SK-N-SH treated with all-trans-retinoic acid at 6 μM for 48 hours (cell line): Measurements from ENCODE around the gene ARHGAP29.

Source experiments
- ATAC-seq: fragments of 200-7000 bp; cut with Tn5 transposase; 3 replicates; pipeline ENCODE4 v1.9.1; 2020; ENCODE audit warnings: mild to moderate bottlenecking, moderate library complexity
- ARNTL ChIP-seq: fragments of 450-650 bp; formaldehyde crosslinking; IDR thresholded peaks from 2 replicates; pipeline ENCODE4 v1.5.0; 2020; ENCODE audit warnings: low read depth, mild to moderate bottlenecking, moderate library complexity, borderline replicate concordance
- CREB5 ChIP-seq: fragments of 250-450 bp; sonication (Bioruptor Pico); IDR thresholded peaks from 2 replicates; pipeline ENCODE4 v1.5.1; 2020; ENCODE audit warnings: low read depth, mild to moderate bottlenecking, moderate library complexity
- ESRRG ChIP-seq: fragments of 250-450 bp; sonication (Bioruptor Pico); IDR thresholded peaks from 2 replicates; pipeline ENCODE4 v1.6.1; 2021; ENCODE audit warnings: mild to moderate bottlenecking
- GLIS3 ChIP-seq: fragments of 250-450 bp; sonication (Bioruptor Pico); IDR thresholded peaks from 2 replicates; pipeline ENCODE4 v1.5.0; 2020; ENCODE audit warnings: mild to moderate bottlenecking, moderate library complexity
- ISL1 ChIP-seq: fragments of 250-450 bp; sonication (Bioruptor Pico); IDR thresholded peaks from 2 replicates; pipeline ENCODE4 v2.1.2; 2022; ENCODE audit warnings: mild to moderate bottlenecking, moderate library complexity
- OSR1 ChIP-seq: fragments of 250-450 bp; sonication (Bioruptor Pico); IDR thresholded peaks from 2 replicates; pipeline ENCODE4 v1.8.0; 2022; ENCODE audit warnings: moderate library complexity, mild to moderate bottlenecking, inconsistent platforms
- RARB ChIP-seq: fragments of 250-450 bp; sonication (Bioruptor Pico); IDR thresholded peaks from 2 replicates; pipeline ENCODE4 v1.8.0; 2021; ENCODE audit warnings: mild to moderate bottlenecking, moderate library complexity
- SNAI2 ChIP-seq: fragments of 250-450 bp; sonication (Bioruptor Pico); IDR thresholded peaks from 2 replicates; pipeline ENCODE4 v1.5.0; 2020; ENCODE audit warnings: mild to moderate bottlenecking, moderate library complexity
- TCF4 ChIP-seq: fragments of 250-450 bp; sonication (Bioruptor Pico); IDR thresholded peaks from 2 replicates; pipeline ENCODE4 v1.8.0; 2021; ENCODE audit warnings: mild to moderate bottlenecking, moderate library complexity, borderline replicate concordance
- TOX ChIP-seq: fragments of 250-450 bp; sonication (Bioruptor Pico); IDR thresholded peaks from 2 replicates; pipeline ENCODE4 v1.8.0; 2021; ENCODE audit warnings: mild to moderate bottlenecking, moderate library complexity, borderline replicate concordance
- TSHZ2 ChIP-seq: fragments of 250-450 bp; sonication (Bioruptor Pico); IDR thresholded peaks from 2 replicates; pipeline ENCODE4 v1.5.0; 2020; ENCODE audit warnings: mild to moderate bottlenecking, moderate library complexity
- ZFP30 ChIP-seq: fragments of 450-650 bp; formaldehyde crosslinking; IDR thresholded peaks from 2 replicates; pipeline ENCODE4 v1.5.0; 2022; ENCODE audit warnings: mild to moderate bottlenecking, moderate library complexity
- ZNF8 ChIP-seq: fragments of 450-650 bp; formaldehyde crosslinking; IDR thresholded peaks from 2 replicates; pipeline ENCODE4 v1.5.0; 2020; ENCODE audit warnings: mild to moderate bottlenecking, moderate library complexity

Gene ARHGAP29

GRCh38 chr1:94124538-94124937, 112.8 kb downstream of the ARHGAP29 start (continued):
- TF ChIP-seq CREB5 (CRISPR knock-in tag) = no peak

GRCh38 chr1:94122201-94122970, 115.0 kb downstream of the ARHGAP29 start:
- no peak for ATAC-seq
- no peak for TF ChIP-seq RARB (CRISPR knock-in tag)
- TF ChIP-seq TCF4 = no peak
- no peak for TF ChIP-seq ZFP30 (CRISPR knock-in tag)
- TF ChIP-seq TOX (CRISPR knock-in tag) = no peak
- no peak for TF ChIP-seq ZNF8
- no peak for TF ChIP-seq ARNTL (CRISPR knock-in tag)
- no peak for TF ChIP-seq ISL1 (CRISPR knock-in tag)
- no peak for TF ChIP-seq TSHZ2 (CRISPR knock-in tag)
- TF ChIP-seq OSR1 (CRISPR knock-in tag) = no peak
- no peak for TF ChIP-seq SNAI2 (CRISPR knock-in tag)
- no peak for TF ChIP-seq GLIS3 (CRISPR knock-in tag)
- TF ChIP-seq CREB5 (CRISPR knock-in tag) = no peak
- no peak for TF ChIP-seq ESRRG (CRISPR knock-in tag)
